Measurements from ENCODE around the gene PLEKHA4.

DNA sequence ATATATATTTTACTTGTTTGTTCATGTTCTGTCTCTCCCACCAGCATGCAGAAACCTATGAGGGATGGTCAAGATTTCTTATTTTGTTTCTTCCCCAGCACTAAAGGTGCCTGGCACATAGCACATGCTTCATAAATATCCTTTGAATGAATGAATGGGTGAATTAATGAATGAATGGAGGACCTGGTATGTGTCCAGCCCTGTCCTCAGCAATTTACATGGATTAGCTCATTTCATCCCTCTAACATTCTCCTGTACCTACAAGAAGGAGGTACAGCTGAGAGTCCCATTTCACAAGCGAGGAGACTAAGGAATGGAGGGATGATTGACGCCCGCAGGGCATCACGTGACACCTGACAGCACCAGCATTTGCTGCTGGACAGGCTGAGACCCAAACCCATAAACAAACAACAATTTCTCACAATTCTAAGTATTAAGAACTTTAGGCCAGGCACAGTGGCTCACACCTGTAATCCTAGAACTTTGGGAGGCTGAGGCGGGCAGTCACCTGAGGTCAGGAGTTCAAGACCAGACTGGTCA, 50.8 kb downstream of the PLEKHA4 start:
- TF ChIP-seq, protein P1, sequence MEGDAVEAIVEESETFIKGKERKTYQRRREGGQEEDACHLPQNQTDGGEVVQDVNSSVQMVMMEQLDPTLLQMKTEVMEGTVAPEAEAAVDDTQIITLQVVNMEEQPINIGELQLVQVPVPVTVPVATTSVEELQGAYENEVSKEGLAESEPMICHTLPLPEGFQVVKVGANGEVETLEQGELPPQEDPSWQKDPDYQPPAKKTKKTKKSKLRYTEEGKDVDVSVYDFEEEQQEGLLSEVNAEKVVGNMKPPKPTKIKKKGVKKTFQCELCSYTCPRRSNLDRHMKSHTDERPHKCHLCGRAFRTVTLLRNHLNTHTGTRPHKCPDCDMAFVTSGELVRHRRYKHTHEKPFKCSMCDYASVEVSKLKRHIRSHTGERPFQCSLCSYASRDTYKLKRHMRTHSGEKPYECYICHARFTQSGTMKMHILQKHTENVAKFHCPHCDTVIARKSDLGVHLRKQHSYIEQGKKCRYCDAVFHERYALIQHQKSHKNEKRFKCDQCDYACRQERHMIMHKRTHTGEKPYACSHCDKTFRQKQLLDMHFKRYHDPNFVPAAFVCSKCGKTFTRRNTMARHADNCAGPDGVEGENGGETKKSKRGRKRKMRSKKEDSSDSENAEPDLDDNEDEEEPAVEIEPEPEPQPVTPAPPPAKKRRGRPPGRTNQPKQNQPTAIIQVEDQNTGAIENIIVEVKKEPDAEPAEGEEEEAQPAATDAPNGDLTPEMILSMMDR (conservative IDR thresholded peaks at IDR 0.05; ENCODE audit: low read depth, low read length) = no peak
- no peak for TF ChIP-seq EZH2 (IDR thresholded peaks at IDR 0.05; ENCODE audit: borderline replicate concordance, low read depth, low read length, poor library complexity, severe bottlenecking)
